ENCODE measurements around the gene ZNF688.
A peak's percentile ranks its signal among the peaks of the same experiment; 100 is the strongest.

The ZNF688 gene

GRCh38 chr16:30571445-30572322, at the start of gene ZNF688:
Gene ZNF688 (minus strand): TSS chr16:30571714. CDS start chr16:30571629, 85 bp downstream.
- TF ChIP-seq CTCF (IDR thresholded peaks at IDR 0.05) (no peak), ZFX (IDR thresholded peaks at IDR 0.05; ENCODE audit: borderline replicate concordance) (no peak)
- H3K27ac ChIP-seq: peak within 1 kb of the TSS; percentile 89

DNA sequence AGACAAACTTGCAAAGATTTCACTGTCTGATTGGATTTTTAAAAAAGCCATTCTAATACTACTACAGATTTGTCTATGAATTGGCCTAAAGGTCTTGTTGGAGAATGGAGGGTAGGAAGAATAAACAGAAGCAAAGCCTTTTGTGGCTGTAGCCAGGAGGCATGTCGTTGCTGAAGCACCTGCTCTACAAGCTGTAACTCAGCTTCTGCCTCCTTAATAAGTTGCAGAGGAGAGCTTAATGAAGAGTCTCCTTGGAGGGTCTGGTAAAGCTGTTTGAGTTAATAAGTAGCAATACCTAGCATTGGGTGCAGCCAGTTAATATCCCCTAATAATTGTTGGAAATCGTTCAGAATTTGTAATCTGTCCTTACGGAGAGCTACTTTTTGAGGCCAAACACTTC, 48.7 kb upstream of the ZNF688 start:
- no peak overlapping the region for H3K27ac ChIP-seq
- TF ChIP-seq CTCF (IDR thresholded peaks at IDR 0.05): no peak
- TF ChIP-seq ZFX (IDR thresholded peaks at IDR 0.05; ENCODE audit: borderline replicate concordance): no peak

- TF ChIP-seq ZFX (IDR thresholded peaks at IDR 0.05; ENCODE audit: borderline replicate concordance) (no peak), CTCF (IDR thresholded peaks at IDR 0.05) (no peak)
- H3K27ac ChIP-seq: no peak overlapping the region
These were observed 48.1 kb upstream of the ZNF688 start for GRCh38 chr16:30619638-30620037.

DNA sequence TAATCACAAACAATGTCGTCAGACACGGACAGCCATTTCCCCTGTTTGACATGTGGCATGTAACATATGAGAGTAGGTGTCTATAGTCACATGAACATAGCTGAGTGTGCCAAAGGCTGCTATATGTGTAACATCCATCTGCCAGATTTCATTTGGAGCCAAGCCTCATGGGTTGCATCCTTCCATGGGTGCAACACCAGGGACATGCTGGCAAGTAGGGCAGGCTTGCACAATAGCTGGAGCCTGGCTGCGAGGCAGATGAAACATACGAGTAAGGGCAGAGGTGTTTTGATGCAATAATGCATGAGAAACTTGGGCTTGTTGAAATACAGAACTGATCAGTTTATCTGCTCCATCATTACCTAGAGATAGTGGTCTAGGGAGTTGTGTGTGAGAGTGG, 47.7 kb upstream of the ZNF688 start:
- no peak overlapping the region for H3K27ac ChIP-seq

GRCh38 chr16:30615358-30616091, 44.0 kb upstream of the ZNF688 start:
- TF ChIP-seq ZFX (IDR thresholded peaks at IDR 0.05; ENCODE audit: borderline replicate concordance) (no peak), CTCF (IDR thresholded peaks at IDR 0.05) (peak; percentile 27; the same call in 1 of the 2 replicates)
- H3K27ac ChIP-seq: no peak overlapping the region

More for the DNA sequence above, 47.7 kb upstream of the ZNF688 start:
- TF ChIP-seq CTCF (IDR thresholded peaks at IDR 0.05) (no peak), ZFX (IDR thresholded peaks at IDR 0.05; ENCODE audit: borderline replicate concordance) (no peak)

DNA sequence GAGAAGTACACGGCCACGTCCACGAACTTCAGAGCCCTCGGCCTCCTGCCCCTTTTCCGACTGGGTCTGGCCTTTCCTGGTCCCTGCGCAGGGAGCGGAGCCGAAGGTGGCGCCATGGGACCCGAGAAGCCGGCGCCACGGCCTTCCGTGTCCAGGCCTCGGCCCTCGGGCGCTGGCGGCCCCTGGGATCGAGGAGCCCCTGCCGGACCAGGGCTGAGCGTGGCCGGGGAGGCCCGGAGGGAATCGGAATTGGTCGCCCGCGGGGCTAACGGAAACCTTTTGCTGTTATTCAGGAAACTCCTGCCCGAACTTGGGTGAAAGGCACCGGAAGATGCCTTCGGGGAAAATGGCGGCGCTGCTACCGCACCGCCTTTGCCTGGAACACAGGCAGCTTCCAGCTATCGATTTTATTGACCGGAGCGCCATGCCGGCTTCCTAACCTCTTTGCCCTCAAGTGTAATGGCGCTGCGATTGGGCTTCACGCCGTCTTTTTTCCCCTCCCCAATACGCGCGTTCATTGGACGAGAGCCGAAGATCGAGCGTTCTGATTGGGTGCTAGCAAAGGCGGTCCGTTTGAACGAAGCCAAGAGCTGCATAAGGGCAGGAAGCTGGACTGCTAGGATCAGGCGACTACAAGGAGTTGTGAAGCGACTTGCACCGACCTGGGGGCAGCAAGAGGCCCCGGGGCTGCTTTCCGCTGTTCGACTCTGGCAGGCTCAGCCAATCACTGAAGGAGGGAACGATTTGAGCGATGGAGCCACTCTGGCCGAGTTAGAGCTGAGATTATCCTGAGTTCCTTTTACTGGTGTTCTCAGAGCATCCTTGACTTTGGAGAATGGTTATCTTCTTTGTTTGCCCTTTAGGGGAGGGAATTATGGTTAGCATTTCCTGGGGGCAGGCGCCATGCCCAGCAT, 38.7 kb upstream of the ZNF688 start, which contains the start of gene ZNF689:
Gene ZNF689, minus strand, starts transcription at position 464 of the 914 bp plus-strand sequence. Its CDS starts 348 bp downstream, at position 116.
- H3K27ac ChIP-seq: peak within 1 kb of the TSS; percentile 92
- TF ChIP-seq ZFX (IDR thresholded peaks at IDR 0.05; ENCODE audit: borderline replicate concordance) (no peak), CTCF (IDR thresholded peaks at IDR 0.05) (0 out of 2 replicates have a peak, but pooled peaks have one; percentile 14)

Data from 22Rv1 (cell line).